ENCODE measurements around the gene TRPC6.

Gene TRPC6

DNA sequence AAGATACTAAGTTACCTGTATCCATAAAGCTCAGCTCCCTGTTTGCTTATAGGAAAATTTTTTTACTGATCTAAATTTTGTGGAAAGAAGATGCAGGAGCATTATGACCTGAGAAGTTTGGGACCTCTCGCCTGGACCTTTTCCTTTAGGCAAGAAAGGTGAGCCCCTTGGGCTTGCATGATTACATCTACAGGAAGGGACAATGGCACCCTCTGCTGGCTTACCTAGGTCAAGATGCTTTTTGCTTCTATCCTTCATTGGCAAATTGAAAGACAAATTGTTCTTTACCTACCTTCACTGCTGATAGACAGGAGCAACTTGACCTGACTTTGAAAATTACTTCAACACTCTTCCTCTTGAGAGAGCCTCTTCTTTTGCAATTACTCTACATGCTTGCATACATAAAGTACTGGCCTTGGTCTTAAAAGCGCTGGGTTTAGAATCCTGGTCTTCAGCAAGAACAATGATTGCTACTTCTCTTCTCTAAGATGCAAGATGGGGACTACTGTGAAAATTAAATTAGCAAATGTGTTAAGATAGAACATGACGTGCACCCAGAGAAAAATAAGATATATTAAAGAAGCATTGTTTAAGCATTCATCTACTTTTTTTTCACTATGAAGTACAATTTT lies 147.2 kb downstream of the TRPC6 start:
- intact Hi-C loops (cut with micrococcal nuclease), result no loop called here
- H3K4me3 Mint-ChIP-seq, result no peak overlapping the region
- H3K27ac Mint-ChIP-seq, result no peak overlapping the region
- H3K4me1 Mint-ChIP-seq (ENCODE audit: low read depth), result no peaks in the 10 kb centered on the region
- no peaks in the 10 kb centered on the region for H3K27me3 Mint-ChIP-seq
- no peaks in the 10 kb centered on the region for H3K36me3 Mint-ChIP-seq (ENCODE audit: low read depth)
- H3K9me3 Mint-ChIP-seq, result no peaks in the 10 kb centered on the region

GRCh38 chr11:101435408-101435973 lies 148.3 kb downstream of the TRPC6 start:
- no peaks in the 10 kb centered on the region for H3K4me1 Mint-ChIP-seq (ENCODE audit: low read depth)
- H3K27me3 Mint-ChIP-seq, result no peaks in the 10 kb centered on the region
- no peaks in the 10 kb centered on the region for H3K36me3 Mint-ChIP-seq (ENCODE audit: low read depth)
- no peak overlapping the region for H3K4me3 Mint-ChIP-seq
- no peak overlapping the region for H3K27ac Mint-ChIP-seq
- no peaks in the 10 kb centered on the region for H3K9me3 Mint-ChIP-seq
- intact Hi-C loops (cut with micrococcal nuclease), result no loop called here

GRCh38 chr11:101434026-101434643 lies 149.7 kb downstream of the TRPC6 start:
- intact Hi-C loops (cut with micrococcal nuclease), result no loop called here
- Mint-ChIP-seq H3K4me3 (no peak overlapping the region), H3K27me3 (no peaks in the 10 kb centered on the region), H3K27ac (no peak overlapping the region), H3K9me3 (peaks cover 2% of the 10 kb centered on the region), H3K4me1 (ENCODE audit: low read depth) (no peaks in the 10 kb centered on the region), H3K36me3 (ENCODE audit: low read depth) (no peaks in the 10 kb centered on the region)

GRCh38 chr11:101433151-101433550 lies 150.7 kb downstream of the TRPC6 start:
- intact Hi-C loops (cut with micrococcal nuclease), result no loop called here
- Mint-ChIP-seq H3K27ac (no peak overlapping the region), H3K9me3 (peaks cover 12% of the 10 kb centered on the region), H3K4me1 (ENCODE audit: low read depth) (no peaks in the 10 kb centered on the region), H3K27me3 (no peaks in the 10 kb centered on the region), H3K4me3 (no peak overlapping the region), H3K36me3 (ENCODE audit: low read depth) (no peaks in the 10 kb centered on the region)

DNA sequence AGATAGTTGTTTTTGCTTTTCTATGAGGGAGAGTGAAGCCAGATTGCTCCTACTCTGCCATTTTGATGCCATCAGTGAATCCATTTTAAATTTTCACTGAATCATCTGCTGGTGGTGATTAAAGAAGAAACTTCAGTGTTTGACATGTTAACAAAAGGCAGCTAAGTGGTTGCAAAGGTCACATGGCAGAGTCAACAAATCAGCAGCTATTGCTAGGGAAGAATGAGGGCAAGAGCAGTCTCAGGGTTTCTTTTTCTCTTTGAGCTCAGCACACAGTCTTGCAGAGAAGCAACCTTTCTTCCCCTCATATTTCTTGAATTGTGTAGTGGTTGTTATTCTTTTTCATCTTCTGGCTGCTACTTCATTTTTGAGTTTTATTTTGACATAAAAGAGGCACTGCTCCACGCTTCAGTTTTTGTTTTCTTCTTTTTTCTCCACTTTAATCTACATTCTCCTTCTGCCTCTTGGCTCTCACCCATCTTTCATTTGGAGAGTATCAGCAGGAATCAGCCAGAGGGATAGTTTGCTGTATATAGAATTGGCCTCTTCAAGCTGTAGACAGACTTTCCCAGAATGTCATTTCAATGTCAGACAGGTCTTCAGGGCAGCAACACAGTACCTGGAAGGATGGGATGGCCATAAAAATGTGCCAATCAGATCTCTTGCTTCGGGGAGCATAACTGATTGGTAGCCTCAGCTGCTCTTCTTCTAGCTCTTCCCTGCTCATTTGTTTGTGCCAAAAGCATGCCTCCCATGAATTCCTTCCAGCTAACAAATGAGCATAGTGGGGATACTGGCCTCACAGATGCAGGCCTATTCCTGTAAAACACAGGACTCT lies 153.9 kb downstream of the TRPC6 start:
- intact Hi-C loops (cut with micrococcal nuclease), result no loop called here
- Mint-ChIP-seq H3K4me3 (no peak overlapping the region), H3K9me3 (peaks cover 14% of the 10 kb centered on the region), H3K4me1 (ENCODE audit: low read depth) (no peaks in the 10 kb centered on the region), H3K27me3 (no peaks in the 10 kb centered on the region), H3K36me3 (ENCODE audit: low read depth) (no peaks in the 10 kb centered on the region), H3K27ac (no peak overlapping the region)

GRCh38 chr11:101428918-101429317 lies 154.9 kb downstream of the TRPC6 start:
- intact Hi-C loops (cut with micrococcal nuclease), result no loop called here
- H3K27me3 Mint-ChIP-seq, result no peaks in the 10 kb centered on the region
- H3K4me3 Mint-ChIP-seq, result no peak overlapping the region
- H3K36me3 Mint-ChIP-seq (ENCODE audit: low read depth), result no peaks in the 10 kb centered on the region
- no peaks in the 10 kb centered on the region for H3K4me1 Mint-ChIP-seq (ENCODE audit: low read depth)
- H3K9me3 Mint-ChIP-seq, result peaks cover 14% of the 10 kb centered on the region
- no peak overlapping the region for H3K27ac Mint-ChIP-seq

- intact Hi-C loops (cut with micrococcal nuclease), result no loop called here
- H3K27me3 Mint-ChIP-seq, result no peaks in the 10 kb centered on the region
- no peak overlapping the region for H3K27ac Mint-ChIP-seq
- H3K36me3 Mint-ChIP-seq (ENCODE audit: low read depth), result no peaks in the 10 kb centered on the region
- H3K4me3 Mint-ChIP-seq, result no peak overlapping the region
- no peaks in the 10 kb centered on the region for H3K9me3 Mint-ChIP-seq
- H3K4me1 Mint-ChIP-seq (ENCODE audit: low read depth), result no peaks in the 10 kb centered on the region
These were observed 176.5 kb downstream of the TRPC6 start for GRCh38 chr11:101407324-101407723.

Measured in dendritic cell treated with granulocyte-macrophage colony-stimulating factor and Interleukin-4, amounts not matched to agents 40 ng/mL and 50 ng/mL, for 4 days (primary cell).